ENCODE data around the gene SLC8A1.

- TF ChIP-seq CTCF (IDR thresholded peaks at IDR 0.05), result no peak
- no peak for TF ChIP-seq EZH2 (IDR thresholded peaks at IDR 0.05)
Measured at GRCh38 chr2:40410695-40411094, 41.2 kb downstream of the SLC8A1 start.

Measured in neural progenitor cell (in vitro differentiated cells).